Neutrophil (primary cell): Measurements from ENCODE around the gene SLC35G6.

ENCODE experiments used
- H3K27ac ChIP-seq: fragments of 200-600 bp; sonication (generic); 2 replicates; pipeline ENCODE4 v1.5.1; 2016; ENCODE audit warnings: mild to moderate bottlenecking, moderate library complexity
- H3K27me3 ChIP-seq: fragments of 200-600 bp; sonication (generic); 2 replicates; pipeline ENCODE4 v1.6.0; 2016; ENCODE audit warnings: mild to moderate bottlenecking
- H3K36me3 ChIP-seq: fragments of 200-600 bp; sonication (generic); 2 replicates; pipeline ENCODE4 v1.5.1; 2017
- H3K4me1 ChIP-seq, 2 experiments: fragments of 200-600 bp in 1 of 2; sonication (generic) in 1 of 2; 1 replicate in 1 of 2; 2 replicates in 1 of 2; pipeline versions ENCODE4 v1.5.1 to v1.6.1; 2013 to 2016; ENCODE audit warnings: low read depth in 1 of 2, low read length in 1 of 2, mild to moderate bottlenecking in 1 of 2, moderate library complexity in 1 of 2; ENCODE audit not compliant: control insufficient read depth in 1 of 2, insufficient read depth in 1 of 2
- H3K4me3 ChIP-seq, 2 experiments: fragments of 200-600 bp in 1 of 2; sonication (generic) in 1 of 2; 1 replicate in 1 of 2; 2 replicates in 1 of 2; pipeline ENCODE4 v1.5.1; 2013 to 2016; ENCODE audit warnings: low read depth in 1 of 2, low read length in 1 of 2, mild to moderate bottlenecking in 1 of 2, moderate library complexity in 1 of 2
- H3K9me3 ChIP-seq: fragments of 200-600 bp; sonication (generic); 2 replicates; pipeline ENCODE4 v1.5.1; 2016
- CTCF ChIP-seq: fragments of 200-600 bp; sonication (generic); IDR thresholded peaks from 2 replicates; pipeline ENCODE4 v1.5.1; 2016; ENCODE audit warnings: antibody characterized with exemption

The SLC35G6 gene

GRCh38 chr17:7509937-7510336 is 28.7 kb downstream of the SLC35G6 start:
- no peak for TF ChIP-seq CTCF
- H3K4me3 ChIP-seq: no peak overlapping the region
- no peak overlapping the region for H3K27ac ChIP-seq
- no peaks in the 10 kb centered on the region for H3K27me3 ChIP-seq
- no peaks in the 10 kb centered on the region for H3K9me3 ChIP-seq
- no peaks in the 10 kb centered on the region for H3K4me1 ChIP-seq
- H3K36me3 ChIP-seq: peaks cover 97% of the 10 kb centered on the region

GRCh38 chr17:7511108-7511507 is 29.9 kb downstream of the SLC35G6 start:
- TF ChIP-seq CTCF: no peak

GRCh38 chr17:7512105-7512504 is 30.9 kb downstream of the SLC35G6 start:
- Histone ChIP-seq H3K36me3 (peaks cover 76% of the 10 kb centered on the region), H3K4me1 (peaks cover 5 to 13% of the 10 kb centered on the region in 2 experiments), H3K4me3 (no peak overlapping the region), H3K27me3 (no peaks in the 10 kb centered on the region), H3K27ac (no peak overlapping the region), H3K9me3 (no peaks in the 10 kb centered on the region)
- TF ChIP-seq CTCF: no peak

More at GRCh38 chr17:7511108-7511507, 29.9 kb downstream of the SLC35G6 start:
- H3K4me1 ChIP-seq: peaks cover 3 to 9% of the 10 kb centered on the region in 2 experiments
- H3K4me3 ChIP-seq: no peak overlapping the region
- no peaks in the 10 kb centered on the region for H3K9me3 ChIP-seq
- H3K36me3 ChIP-seq: peaks cover 86% of the 10 kb centered on the region
- no peak overlapping the region for H3K27ac ChIP-seq
- H3K27me3 ChIP-seq: no peaks in the 10 kb centered on the region

- Histone ChIP-seq H3K4me1 (peaks cover 5 to 13% of the 10 kb centered on the region in 2 experiments), H3K36me3 (peaks cover 67% of the 10 kb centered on the region), H3K27ac (no peak overlapping the region), H3K4me3 (no peak overlapping the region), H3K9me3 (no peaks in the 10 kb centered on the region), H3K27me3 (no peaks in the 10 kb centered on the region)
- no peak for TF ChIP-seq CTCF
Measured at GRCh38 chr17:7512824-7513540, 31.7 kb downstream of the SLC35G6 start.

GRCh38 chr17:7513850-7514419 is 32.7 kb downstream of the SLC35G6 start:
- H3K27me3 ChIP-seq: no peaks in the 10 kb centered on the region
- no peaks in the 10 kb centered on the region for H3K9me3 ChIP-seq
- no peak overlapping the region for H3K4me3 ChIP-seq
- no peak overlapping the region for H3K27ac ChIP-seq
- peaks cover 57% of the 10 kb centered on the region for H3K36me3 ChIP-seq
- no peak for TF ChIP-seq CTCF
- peaks cover 5 to 13% of the 10 kb centered on the region in 2 experiments for H3K4me1 ChIP-seq
